HepG2 (cell line): Measurements from ENCODE around the gene CREBRF. TPM values are rescaled to one million over a fixed set of nuclear protein-coding genes. Genes with fewer than 3 reads are reported as not detected.

Source experiments
- ARID2 ChIP-seq: sonication (generic); formaldehyde crosslinking; IDR thresholded peaks from 2 replicates; pipeline ENCODE4 v1.8.1; 2022; ENCODE audit warnings: mild to moderate bottlenecking, missing genetic modification reagents, borderline replicate concordance
- ATF5 ChIP-seq: sonication (generic); formaldehyde crosslinking; IDR thresholded peaks from 2 replicates; pipeline ENCODE4 v1.4.0; 2020; ENCODE audit warnings: mild to moderate bottlenecking, low read depth, missing genetic modification reagents
- CCAR2 ChIP-seq: fragments of 200-400 bp; formaldehyde crosslinking; optimal IDR thresholded peaks from 2 replicates; pipeline ENCODE3; 2018; ENCODE audit warnings: low read depth, mild to moderate bottlenecking, low read length, moderate library complexity
- EHMT2 ChIP-seq: fragments of 200-600 bp; sonication (generic); IDR thresholded peaks from 2 replicates; pipeline ENCODE4 v1.7.0; 2017; ENCODE audit warnings: antibody characterized with exemption, low read depth, low read length, borderline replicate concordance
- IRF1 ChIP-seq: sonication (generic); formaldehyde crosslinking; IDR thresholded peaks from 2 replicates; pipeline ENCODE4 v1.4.0; 2020; ENCODE audit warnings: low read depth, mild to moderate bottlenecking, missing genetic modification reagents
- KDM6A ChIP-seq: IDR thresholded peaks from 2 replicates; pipeline ENCODE4 v1.6.1; 2016; ENCODE audit warnings: low read depth
- MATR3 ChIP-seq: sonication (generic); formaldehyde crosslinking; IDR thresholded peaks from 2 replicates; pipeline ENCODE4 v1.4.0; 2020; ENCODE audit warnings: missing genetic modification reagents
- RFX5 ChIP-seq: IDR thresholded peaks from 2 replicates; pipeline ENCODE4 v1.6.1; 2011; ENCODE audit warnings: low read depth, low read length, improper control_type of control experiment
- SMC3 ChIP-seq: IDR thresholded peaks from 2 replicates; pipeline ENCODE4 v1.6.1; 2011; ENCODE audit warnings: low read length, improper control_type of control experiment
- SRSF1 ChIP-seq: fragments of 200-400 bp; formaldehyde crosslinking; optimal IDR thresholded peaks from 2 replicates; pipeline ENCODE3; 2017; ENCODE audit warnings: mild to moderate bottlenecking, low read depth, low read length, moderate library complexity
- SYNCRIP ChIP-seq: fragments of 200-400 bp; formaldehyde crosslinking; IDR thresholded peaks from 2 replicates; pipeline ENCODE4 v1.6.1; 2018; ENCODE audit warnings: mild to moderate bottlenecking, low read depth, low read length; ENCODE audit not compliant: insufficient read depth
- TFAP4 ChIP-seq: sonication (generic); IDR thresholded peaks from 2 replicates; pipeline ENCODE4 v1.6.1; 2016; ENCODE audit warnings: low read depth, borderline replicate concordance
- WIZ ChIP-seq: sonication (generic); formaldehyde crosslinking; IDR thresholded peaks from 2 replicates; pipeline ENCODE4 v1.5.1; 2020; ENCODE audit warnings: mild to moderate bottlenecking, missing genetic modification reagents
- ZBTB43 ChIP-seq: sonication (generic); formaldehyde crosslinking; conservative IDR thresholded peaks from 2 replicates; pipeline ENCODE4 v1.4.0; 2020; ENCODE audit warnings: missing genetic modification reagents
- ZEB1 ChIP-seq: IDR thresholded peaks from 2 replicates; pipeline ENCODE4 v1.6.1; 2012; ENCODE audit warnings: mild to moderate bottlenecking, low read depth, inconsistent platforms; ENCODE audit not compliant: insufficient replicate concordance
- ZNF138 ChIP-seq: sonication (generic); formaldehyde crosslinking; IDR thresholded peaks from 2 replicates; pipeline ENCODE4 v1.5.0; 2020; ENCODE audit warnings: mild to moderate bottlenecking, low read depth, missing genetic modification reagents
- ZNF224 ChIP-seq: sonication (generic); formaldehyde crosslinking; IDR thresholded peaks from 2 replicates; pipeline ENCODE4 v1.5.0; 2020; ENCODE audit warnings: mild to moderate bottlenecking, missing genetic modification reagents
- ZNF354B ChIP-seq: sonication (generic); formaldehyde crosslinking; IDR thresholded peaks from 2 replicates; pipeline ENCODE4 v1.8.0; 2022; ENCODE audit warnings: mild to moderate bottlenecking, missing genetic modification reagents
- ZNF558 ChIP-seq: sonication (generic); formaldehyde crosslinking; IDR thresholded peaks from 2 replicates; pipeline ENCODE4 v1.9.0; 2022; ENCODE audit warnings: mild to moderate bottlenecking, missing genetic modification reagents, borderline replicate concordance
- ZNF570 ChIP-seq: sonication (generic); formaldehyde crosslinking; IDR thresholded peaks from 2 replicates; pipeline ENCODE4 v1.4.0; 2020; ENCODE audit warnings: mild to moderate bottlenecking, missing genetic modification reagents, borderline replicate concordance
- ZNF572 ChIP-seq: sonication (generic); formaldehyde crosslinking; IDR thresholded peaks from 2 replicates; pipeline ENCODE4 v1.5.1; 2020; ENCODE audit warnings: mild to moderate bottlenecking, missing genetic modification reagents
- ZNF577 ChIP-seq: sonication (generic); formaldehyde crosslinking; IDR thresholded peaks from 2 replicates; pipeline ENCODE4 v1.4.0; 2020; ENCODE audit warnings: mild to moderate bottlenecking, low read depth, missing genetic modification reagents, borderline replicate concordance
- ZNF607 ChIP-seq: sonication (generic); formaldehyde crosslinking; IDR thresholded peaks from 2 replicates; pipeline ENCODE4 v1.5.1; 2020; ENCODE audit warnings: missing genetic modification reagents, mild to moderate bottlenecking, borderline replicate concordance
- ZNF616 ChIP-seq: sonication (generic); formaldehyde crosslinking; IDR thresholded peaks from 2 replicates; pipeline ENCODE4 v1.5.0; 2020; ENCODE audit warnings: low read depth, mild to moderate bottlenecking, missing genetic modification reagents
- ZNF674 ChIP-seq: sonication (generic); formaldehyde crosslinking; IDR thresholded peaks from 2 replicates; pipeline ENCODE4 v1.5.0; 2020; ENCODE audit warnings: low read depth, mild to moderate bottlenecking, missing genetic modification reagents
- ZNF703 ChIP-seq: sonication (generic); formaldehyde crosslinking; IDR thresholded peaks from 2 replicates; pipeline ENCODE4 v1.5.1; 2020; ENCODE audit warnings: missing genetic modification reagents, mild to moderate bottlenecking, moderate library complexity, borderline replicate concordance
- ZNF883 ChIP-seq: sonication (generic); formaldehyde crosslinking; IDR thresholded peaks from 2 replicates; pipeline ENCODE4 v1.5.1; 2020; ENCODE audit warnings: mild to moderate bottlenecking, missing genetic modification reagents; ENCODE audit errors: not compliant biosample characterization
- polyA plus RNA-seq, 8 experiments: library from polyadenylated mRNA; depleted of rRNA in 3 of 8; stranded (reverse) in 7 of 8; unstranded in 1 of 8; fragments of >200 nt; fragmentation: Illumina TruSeq in 4 of 8; extraction: Trizol in 4 of 8; gene quantifications; 2 replicates each; pipeline versions ENCODE4 v1.2.1 to v1.2.3, GENCODE V29; 2011 to 2016; ENCODE audit warnings: low read depth in 4 of 8, missing spikeins in 1 of 8, mixed read lengths in 1 of 8; ENCODE audit not compliant: insufficient read depth in 1 of 8
- total RNA-seq, 5 experiments: library from RNA; depleted of rRNA; stranded (reverse); fragments of >200 nt; fragmentation: Illumina TruSeq; extraction: Trizol; gene quantifications; 2 replicates each; pipeline ENCODE4 v1.2.3, GENCODE V29; 2016; ENCODE audit warnings: low read depth in 1 of 5

CREBRF gene
- total and polyA plus RNA-seq, 2 of the 13 experiments (the other 11 are each of a cell fraction or from before 2014, with no cell fraction given): 4.5 to 10.2 TPM

- TF ChIP-seq ZNF138 (CRISPR knock-in tag) (no peak), ZNF224 (no peak), ARID2 (CRISPR knock-in tag) (no peak), ATF5 (no peak), ZEB1 (no peak), EHMT2 (no peak), ZNF572 (no peak), TFAP4 (peak; percentile 26; the same call in 1 of the 2 replicates), SRSF1 (no peak), ZNF570 (no peak), ZNF674 (CRISPR knock-in tag) (no peak), ZNF558 (CRISPR knock-in tag) (0 out of 2 replicates have a peak, but pooled peaks have one; percentile 63), ZNF616 (CRISPR knock-in tag) (no peak), RFX5 (peak; percentile 83), SYNCRIP (no peak), MATR3 (CRISPR knock-in tag) (no peak), ZNF354B (CRISPR knock-in tag) (no peak), IRF1 (CRISPR knock-in tag) (no peak), ZNF703 (no peak), WIZ (0 out of 2 replicates have a peak, but pooled peaks have one; percentile 15), ZNF577 (CRISPR knock-in tag) (no peak), ZBTB43 (CRISPR knock-in tag) (no peak), KDM6A (no peak), CCAR2 (no peak), ZNF607 (CRISPR knock-in tag) (no peak), SMC3 (no peak), ZNF883 (no peak)
Measured at GRCh38 chr5:173055983-173056782, at the start of gene CREBRF (continued).
